Ishikawa (cell line): ENCODE results near the gene FMN2.

ENCODE experiments used
- CEBPB ChIP-seq: IDR thresholded peaks from 2 replicates; pipeline ENCODE4 v1.6.1; 2012
- CREB1 ChIP-seq: IDR thresholded peaks from 2 replicates; pipeline ENCODE4 v1.6.1; 2012; ENCODE audit warnings: low read depth
- EGR1 ChIP-seq: IDR thresholded peaks from 2 replicates; pipeline ENCODE4 v1.6.1; 2012
- EP300 ChIP-seq: IDR thresholded peaks from 2 replicates; pipeline ENCODE4 v1.6.1; 2012; ENCODE audit warnings: borderline replicate concordance
- FOXM1 ChIP-seq: IDR thresholded peaks from 2 replicates; pipeline ENCODE4 v1.6.1; 2012; ENCODE audit warnings: low read depth, borderline replicate concordance
- MAX ChIP-seq: IDR thresholded peaks from 2 replicates; pipeline ENCODE4 v1.6.1; 2012
- NFIC ChIP-seq: IDR thresholded peaks from 2 replicates; pipeline ENCODE4 v1.6.1; 2012
- RAD21 ChIP-seq: IDR thresholded peaks from 2 replicates; pipeline ENCODE4 v1.6.1; 2012; ENCODE audit warnings: low read depth
- REST ChIP-seq: IDR thresholded peaks from 2 replicates; pipeline ENCODE4 v1.6.1; 2012; ENCODE audit warnings: low read depth, mild to moderate bottlenecking
- TAF1 ChIP-seq: IDR thresholded peaks from 2 replicates; pipeline ENCODE4 v1.6.1; 2012; ENCODE audit warnings: low read depth, mild to moderate bottlenecking
- TCF12 ChIP-seq: IDR thresholded peaks from 2 replicates; pipeline ENCODE4 v1.6.1; 2012; ENCODE audit warnings: low read depth
- TEAD4 ChIP-seq: IDR thresholded peaks from 2 replicates; pipeline ENCODE4 v1.6.1; 2012
- USF1 ChIP-seq: IDR thresholded peaks from 2 replicates; pipeline ENCODE4 v1.6.1; 2012
- YY1 ChIP-seq: IDR thresholded peaks from 2 replicates; pipeline ENCODE4 v1.6.1; 2012; ENCODE audit warnings: low read depth
- ZBTB7A ChIP-seq: IDR thresholded peaks from 2 replicates; pipeline ENCODE4 v1.6.1; 2012; ENCODE audit warnings: low read depth

FMN2 gene

GRCh38 chr1:240104672-240105071, 13.0 kb downstream of the FMN2 start:
- TF ChIP-seq MAX (no peak), YY1 (no peak), FOXM1 (no peak), TEAD4 (no peak), TCF12 (no peak)

- TF ChIP-seq EGR1 (no peak), NFIC (no peak), TCF12 (no peak), ZBTB7A (no peak), TAF1 (no peak), MAX (no peak), RAD21 (no peak), TEAD4 (no peak), CREB1 (no peak), EP300 (no peak), YY1 (no peak), USF1 (no peak), CEBPB (no peak), FOXM1 (no peak), REST (no peak)
Measured at GRCh38 chr1:240107058-240107684, 15.5 kb downstream of the FMN2 start.

GRCh38 chr1:240109130-240109529, 17.4 kb downstream of the FMN2 start:
- no peak for TF ChIP-seq EGR1
- no peak for TF ChIP-seq CREB1
- no peak for TF ChIP-seq NFIC
- TF ChIP-seq FOXM1: no peak
- TF ChIP-seq RAD21: no peak
- no peak for TF ChIP-seq TEAD4
- TF ChIP-seq TAF1: no peak
- no peak for TF ChIP-seq USF1
- TF ChIP-seq EP300: no peak
- TF ChIP-seq TCF12: no peak
- TF ChIP-seq MAX: no peak
- no peak for TF ChIP-seq REST
- TF ChIP-seq ZBTB7A: no peak
- no peak for TF ChIP-seq YY1
- TF ChIP-seq CEBPB: no peak

- no peak for TF ChIP-seq TEAD4
- TF ChIP-seq USF1: no peak
- TF ChIP-seq TCF12: no peak
- no peak for TF ChIP-seq EP300
- TF ChIP-seq YY1: no peak
- TF ChIP-seq CEBPB: no peak
- TF ChIP-seq CREB1: no peak
- TF ChIP-seq NFIC: no peak
- TF ChIP-seq REST: no peak
- no peak for TF ChIP-seq FOXM1
- no peak for TF ChIP-seq MAX
- no peak for TF ChIP-seq RAD21
- TF ChIP-seq TAF1: no peak
- TF ChIP-seq EGR1: no peak
- TF ChIP-seq ZBTB7A: no peak
Measured at GRCh38 chr1:240109920-240110636, 18.4 kb downstream of the FMN2 start.
